ENCODE data around the gene PERM1.
"Not testable (repeated sequence)": the region's sequence is repeated elsewhere in the genome, so short reads cannot be mapped to it uniquely, and the experiment has no call there.

The PERM1 gene

GRCh38 chr1:964691-965525 lies 17.0 kb downstream of the PERM1 start:
- no peak for DNase-seq

- no peak for DNase-seq
These were observed 18.0 kb downstream of the PERM1 start for GRCh38 chr1:963746-964525.

GRCh38 chr1:963301-963651 lies 18.6 kb downstream of the PERM1 start:
- no peak for DNase-seq

GRCh38 chr1:962381-963300 lies 19.3 kb downstream of the PERM1 start:
- DNase-seq = no peak

GRCh38 chr1:961132-961669 lies 20.7 kb downstream of the PERM1 start:
- no peak for DNase-seq

GRCh38 chr1:960363-961131 lies 21.3 kb downstream of the PERM1 start, which contains the start of gene KLHL17:
TSS of gene KLHL17 (plus strand) at chr1:960584. CDS start at chr1:960694, 110 bp downstream.
- no peak for DNase-seq

GRCh38 chr1:959731-960362 lies 22.0 kb downstream of the PERM1 start:
- DNase-seq = no peak

- DNase-seq = peak; percentile 85
These were observed 22.8 kb downstream of the PERM1 start, which contains the start of gene NOC2L for GRCh38 chr1:958823-959730. TSS of gene NOC2L (minus strand) at chr1:959256. CDS start at chr1:959240, 16 bp downstream.

- no peak for DNase-seq
These were observed 25.3 kb downstream of the PERM1 start for GRCh38 chr1:956636-957035.

- no peak for DNase-seq
These were observed 26.4 kb downstream of the PERM1 start for GRCh38 chr1:955474-955873.

GRCh38 chr1:954927-955326 lies 27.0 kb downstream of the PERM1 start:
- no peak for DNase-seq

GRCh38 chr1:953524-954320 lies 28.2 kb downstream of the PERM1 start:
- no peak for DNase-seq

- no peak for DNase-seq
These were observed 29.3 kb downstream of the PERM1 start for GRCh38 chr1:952603-953002.

- DNase-seq = no peak
These were observed 29.7 kb downstream of the PERM1 start for GRCh38 chr1:952201-952600.

- no peak for DNase-seq
These were observed 30.5 kb downstream of the PERM1 start for GRCh38 chr1:951364-951763.

GRCh38 chr1:950881-951280 lies 31.0 kb downstream of the PERM1 start:
- no peak for DNase-seq

- DNase-seq = no peak
These were observed 31.6 kb downstream of the PERM1 start for GRCh38 chr1:950268-950667.

GRCh38 chr1:947958-948357 lies 33.9 kb downstream of the PERM1 start:
- no peak for DNase-seq

GRCh38 chr1:946811-947210 lies 35.1 kb downstream of the PERM1 start:
- DNase-seq = not testable (repeated sequence)

All from NCI-H2227 treated with DMSO at 0.1 percent for 48 hours (cell line).